ENCODE results near the gene DGKG.

- TF ChIP-seq ZBTB33 (IDR thresholded peaks at IDR 0.05) (no peak), CTCF (IDR thresholded peaks at IDR 0.05; ENCODE audit: low read depth, low read length, missing input control) (no peak), MAX (IDR thresholded peaks at IDR 0.05) (no peak), RAD21 (IDR thresholded peaks at IDR 0.05) (no peak), TAF1 (conservative IDR thresholded peaks at IDR 0.05) (no peak), REST (IDR thresholded peaks at IDR 0.05) (no peak), JUND (IDR thresholded peaks at IDR 0.05) (no peak), ATF3 (IDR thresholded peaks at IDR 0.05) (no peak), YY1 (IDR thresholded peaks at IDR 0.05) (no peak), EGR1 (IDR thresholded peaks at IDR 0.05; ENCODE audit: low read depth in 2 of 2) (no peak), FOXA2 (IDR thresholded peaks at IDR 0.05) (no peak), HNF4A (conservative IDR thresholded peaks at IDR 0.05) (no peak), RXRA (IDR thresholded peaks at IDR 0.05) (no peak)
Observed at GRCh38 chr3:186319945-186320344, 42.1 kb downstream of the DGKG start.

Measured in liver (tissue), 3 donors.